ENCODE measurements around the gene ABCA4.

GRCh38 chr1:94101613-94102525 lies 19.1 kb downstream of the ABCA4 start:
- TF ChIP-seq CTCF (IDR thresholded peaks at IDR 0.05) = no peak
- TF ChIP-seq POLR2A (IDR thresholded peaks at IDR 0.05) = no peak
